ENCODE results near the gene TMX1. TPM values are rescaled to one million over a fixed set of nuclear protein-coding genes. Genes with fewer than 3 reads are reported as not detected.
A peak's percentile ranks its signal among the peaks of the same experiment; 100 is the strongest.

Gene TMX1
- total and polyA plus RNA-seq, 2 of the 8 experiments (the other 6 are each of a cell fraction or from before 2014, with no cell fraction given): 26.6 to 84.0 TPM

- FAIRE-seq (no peak), DNase-seq (ENCODE audit: low read depth in 1 of 2, low spot score in 2 of 2) (no peak)
- no peak overlapping the region for H3K4me2 ChIP-seq (ENCODE audit: insufficient read depth in 1 of 2, low read depth in 2 of 2, low read length in 2 of 2)
Observed at GRCh38 chr14:51246032-51246431, 6.0 kb downstream of the TMX1 start.

More at GRCh38 chr14:51246032-51246431, 6.0 kb downstream of the TMX1 start:
- Histone ChIP-seq H3K79me1 (ENCODE audit: low read depth, low read length) (no peaks in the 10 kb centered on the region), H2AK5ac (ENCODE audit: low read depth, low read length) (no peak overlapping the region), H3K27me3 (replicated peaks in 1 of 4; ENCODE audit: control insufficient read depth in 3 of 4, extremely low read depth in 1 of 4, insufficient read depth in 3 of 4, low read length in 3 of 4) (no peaks in the 10 kb centered on the region), H2BK120ac (replicated peaks; ENCODE audit: low read depth, low read length) (no peak overlapping the region), H4K91ac (replicated peaks; ENCODE audit: insufficient read length, low read length) (no peak overlapping the region), H3K56ac (replicated peaks; ENCODE audit: insufficient read length, low read depth, low read length) (no peak overlapping the region), H3K27ac (ENCODE audit: low read depth, low read length) (no peak overlapping the region; the same call in 1 of the 2 replicates), H4K8ac (ENCODE audit: extremely low read depth, insufficient read depth, low read length) (no peak overlapping the region), H3K4ac (replicated peaks; ENCODE audit: insufficient read length, low read depth, low read length) (no peak overlapping the region), H3K23me2 (ENCODE audit: low read depth, low read length) (no peaks in the 10 kb centered on the region), H3K9me3 (ENCODE audit: insufficient read depth in 2 of 2, low read depth in 1 of 2, low read length in 1 of 2) (no peaks in the 10 kb centered on the region), H3K9ac (replicated peaks in 1 of 4; ENCODE audit: extremely low read depth in 1 of 4, low read depth in 3 of 4, low read length in 3 of 4) (no peak overlapping the region), H2BK15ac (ENCODE audit: low read length) (no peak overlapping the region), H3K18ac (ENCODE audit: extremely low read depth, low read length) (no peak overlapping the region), H3K14ac (ENCODE audit: insufficient read length) (no peak overlapping the region), H2AFZ (ENCODE audit: low read length) (no peak overlapping the region), H2BK12ac (ENCODE audit: low read depth, low read length) (no peak overlapping the region), H3K79me2 (ENCODE audit: control insufficient read depth in 1 of 2, insufficient read depth in 2 of 2, low read length in 2 of 2) (peaks cover 21 to 85% of the 10 kb centered on the region in 2 experiments), H2BK20ac (ENCODE audit: low read length) (no peak overlapping the region), H2BK5ac (ENCODE audit: low read depth, low read length) (no peak overlapping the region), H3K23ac (ENCODE audit: insufficient read length) (no peak overlapping the region), H3K36me3 (ENCODE audit: control insufficient read depth in 2 of 4, insufficient read depth in 4 of 4, low read length in 3 of 4) (peaks cover 4 to 72% (median 37%) of the 10 kb centered on the region in 4 experiments; a peak in 7 of 8 replicates), H3K4me3 (ENCODE audit: extremely low read depth in 1 of 4, insufficient read depth in 2 of 4, low read depth in 3 of 4, low read length in 4 of 4) (no peak overlapping the region), H3K4me1 (replicated peaks in 1 of 4; ENCODE audit: control insufficient read depth in 3 of 4, insufficient read depth in 4 of 4, low read length in 3 of 4) (peaks cover 2 to 11% (median 9%) of the 10 kb centered on the region in 4 experiments; a peak in 6 of 7 replicates), H4K5ac (ENCODE audit: insufficient read length, low read depth, low read length) (no peak overlapping the region), H4K20me1 (replicated peaks in 1 of 2; ENCODE audit: control insufficient read depth in 1 of 2, insufficient read depth in 2 of 2, low read length in 2 of 2) (peaks cover 14 to 16% of the 10 kb centered on the region in 2 experiments)
- ChIA-PET CTCF (ENCODE audit: partially characterized antibody) (interaction anchor here (1.4 kb wide), 2 partner anchors 10 to 531 kb away, joined by 4 to 5 read pairs; no protein-coding TSS in a partner anchor), POLR2A (ENCODE audit: partially characterized antibody) (interaction anchor here (1.1 to 1.4 kb wide), 2 partner anchors 17 to 25 kb away, joined by 3 read pairs; no protein-coding TSS in a partner anchor)
- 69 to 100% methylated on average over 1 to 4 of the region's 4 CpGs for WGBS, 2 experiments (ENCODE audit: extremely low coverage in 1 of 2, insufficient coverage in 1 of 2, insufficient read length in 1 of 2, insufficient replicate concordance in 2 of 2, low coverage in 1 of 2, low lambda C conversion rate in 2 of 2, missing lambda C conversion rate in 1 of 2)
- TF ChIP-seq RNF2 (IDR thresholded peaks at IDR 0.05; ENCODE audit: borderline replicate concordance, low read depth, low read length, missing control alignments, poor library complexity, severe bottlenecking): no peak
- peak; percentile 80 for TF ChIP-seq SRF (IDR thresholded peaks at IDR 0.05; ENCODE audit: low read depth, low read length)

Data from H1 (cell line).